GM18907 (cell line): ENCODE results near the gene TMEM145.
"Not testable (repeated sequence)": the region's sequence is repeated elsewhere in the genome, so short reads cannot be mapped to it uniquely, and the experiment has no call there.

Experiments used
- ATAC-seq: cut with Tn5 transposase; IDR thresholded peaks from one replicate; pipeline ENCODE4 v1.9.1; 2021; ENCODE audit warnings: mild to moderate bottlenecking, moderate library complexity; ENCODE audit not compliant: unreplicated experiment

Gene TMEM145

DNA sequence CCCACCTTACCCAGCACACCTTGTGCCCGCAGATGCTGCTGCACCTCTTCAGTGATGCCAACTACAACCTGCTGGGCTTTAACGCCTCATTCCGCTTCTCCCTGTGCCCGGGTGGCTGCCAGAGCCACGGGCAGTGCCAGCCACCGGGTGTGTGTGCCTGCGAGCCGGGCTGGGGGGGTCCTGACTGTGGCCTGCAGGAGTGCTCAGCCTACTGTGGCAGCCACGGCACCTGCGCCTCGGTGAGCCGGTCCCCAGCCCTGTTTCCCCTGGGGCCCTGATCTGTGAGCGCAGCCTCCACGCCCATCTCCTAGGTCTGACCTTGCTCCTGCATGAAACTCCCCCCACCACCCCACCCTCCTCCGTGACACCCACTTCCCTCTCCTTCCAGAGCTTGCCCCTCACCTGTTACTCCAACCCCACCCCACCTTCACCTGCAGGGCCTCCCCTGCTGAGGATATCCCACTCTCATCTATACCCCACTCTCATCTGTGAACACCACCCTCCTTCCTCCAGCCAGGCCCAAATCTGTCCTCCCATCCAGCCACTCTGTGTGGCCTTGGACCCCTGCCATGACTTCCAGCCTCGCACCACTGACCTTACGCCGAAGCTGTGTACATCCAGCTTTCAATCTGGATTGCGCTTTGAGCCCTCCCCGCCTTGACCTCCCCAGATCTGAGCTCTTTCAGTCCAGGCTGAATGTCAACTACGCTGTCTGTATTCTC lies 21.0 kb downstream of the TMEM145 start:
- ATAC-seq = no peak

GRCh38 chr19:42334697-42335373 lies 21.7 kb downstream of the TMEM145 start:
- ATAC-seq = no peak

GRCh38 chr19:42335374-42335936 lies 22.3 kb downstream of the TMEM145 start:
- ATAC-seq = no peak

DNA sequence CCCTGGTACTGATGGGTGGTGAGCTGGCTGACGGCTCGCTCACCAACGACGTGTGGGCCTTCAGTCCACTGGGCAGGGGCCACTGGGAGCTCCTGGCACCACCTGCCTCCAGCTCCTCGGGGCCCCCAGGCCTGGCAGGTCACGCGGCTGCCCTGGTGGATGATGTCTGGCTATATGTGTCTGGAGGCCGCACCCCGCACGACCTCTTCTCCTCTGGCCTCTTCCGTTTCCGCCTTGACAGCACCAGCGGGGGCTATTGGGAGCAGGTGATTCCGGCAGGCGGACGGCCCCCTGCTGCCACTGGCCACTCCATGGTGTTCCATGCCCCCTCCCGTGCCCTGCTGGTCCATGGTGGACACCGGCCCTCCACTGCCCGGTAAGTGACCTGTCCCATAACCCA lies 22.9 kb downstream of the TMEM145 start:
- no peak for ATAC-seq

DNA sequence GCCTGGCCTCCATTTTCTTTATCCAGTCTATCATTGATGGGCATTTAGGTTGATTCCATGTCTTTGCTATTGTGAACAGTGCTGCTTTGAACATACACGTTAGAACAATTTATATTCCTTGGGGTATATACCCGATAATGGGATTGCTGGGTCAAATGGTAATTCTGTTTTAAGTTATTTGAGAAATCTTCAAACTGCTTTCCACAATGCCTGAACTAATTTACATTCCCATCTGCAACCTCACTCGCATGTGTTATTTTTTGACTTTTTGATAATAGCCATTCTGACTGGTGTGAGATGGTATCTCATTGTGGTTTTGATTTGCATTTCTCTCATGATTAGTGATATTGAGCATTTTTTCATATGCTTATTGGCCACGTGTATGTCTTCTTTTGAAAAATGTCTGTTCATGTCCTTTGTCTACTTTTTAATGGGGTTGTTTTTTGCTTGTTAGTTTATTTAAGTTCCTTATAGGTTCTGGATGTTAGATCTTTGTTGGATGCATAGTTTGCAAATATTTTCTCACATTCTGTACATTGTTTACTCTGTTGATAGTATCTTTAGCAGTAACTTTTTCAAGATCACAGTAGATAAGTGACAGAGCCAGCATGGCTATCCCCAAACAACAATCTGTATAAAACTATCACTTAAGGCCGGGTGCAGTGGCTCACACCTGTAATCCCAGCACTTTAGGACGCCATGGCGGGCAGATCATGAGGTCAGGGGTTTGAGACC lies 26.2 kb downstream of the TMEM145 start:
- ATAC-seq = not testable (repeated sequence)

GRCh38 chr19:42339922-42340321 lies 26.8 kb downstream of the TMEM145 start:
- not testable (repeated sequence) for ATAC-seq

GRCh38 chr19:42343344-42344110 lies 30.4 kb downstream of the TMEM145 start:
- no peak for ATAC-seq

DNA sequence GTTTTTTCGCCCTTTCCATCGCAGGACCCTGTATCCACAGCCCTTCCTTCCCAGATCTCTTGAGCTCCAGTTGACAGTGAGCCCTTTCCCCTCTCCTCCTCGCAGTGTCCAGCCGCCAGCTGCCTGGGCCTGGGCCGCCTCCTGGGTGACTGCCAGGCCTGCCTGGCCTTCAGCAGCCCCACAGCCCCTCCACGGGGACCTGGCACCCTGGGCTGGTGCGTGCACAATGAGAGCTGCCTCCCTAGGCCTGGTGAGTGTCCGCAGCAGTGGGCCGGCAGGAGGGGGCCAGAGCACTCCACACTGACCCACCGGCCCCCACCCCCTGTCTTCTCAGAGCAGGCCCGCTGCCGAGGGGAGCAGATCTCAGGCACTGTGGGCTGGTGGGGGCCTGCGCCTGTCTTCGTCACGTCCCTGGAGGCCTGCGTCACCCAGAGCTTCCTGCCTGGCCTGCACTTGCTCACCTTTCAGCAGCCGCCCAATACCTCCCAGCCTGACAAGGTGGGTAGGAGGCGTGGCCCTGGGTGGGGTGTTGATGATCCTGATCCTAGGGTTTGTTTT lies 31.3 kb downstream of the TMEM145 start:
- no peak for ATAC-seq

DNA sequence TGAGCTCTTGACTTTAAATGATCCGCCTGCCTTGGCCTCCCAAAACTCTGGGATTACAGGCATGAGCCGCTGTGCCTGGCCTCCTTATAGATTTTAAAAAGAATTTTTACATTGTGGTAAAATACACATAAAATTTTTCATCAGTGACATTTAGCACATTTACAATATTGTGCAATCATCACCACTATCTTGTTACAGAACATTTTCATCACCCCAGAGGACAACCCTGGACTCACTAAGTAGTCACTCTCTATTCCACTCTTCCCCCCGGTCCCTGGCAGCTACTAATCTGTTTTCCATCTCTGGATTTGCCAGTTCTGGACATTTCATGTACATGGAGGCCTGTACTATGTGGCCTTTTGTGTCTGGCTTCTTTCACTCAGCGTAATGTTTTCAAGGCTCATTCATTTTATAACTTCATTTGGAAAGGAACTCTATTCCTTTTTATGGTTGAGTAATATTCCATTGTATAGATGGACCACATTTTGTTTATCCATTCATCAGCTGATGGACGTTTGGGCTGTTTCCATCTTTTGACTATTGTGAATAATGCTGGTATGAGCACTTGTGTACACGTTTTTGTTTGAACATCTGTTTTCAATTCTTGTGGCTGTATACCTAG lies 32.2 kb downstream of the TMEM145 start:
- ATAC-seq = no peak

- ATAC-seq = no peak
Measured at GRCh38 chr19:42348211-42348610, 35.1 kb downstream of the TMEM145 start.

GRCh38 chr19:42349378-42350107 lies 36.4 kb downstream of the TMEM145 start:
- no peak for ATAC-seq

DNA sequence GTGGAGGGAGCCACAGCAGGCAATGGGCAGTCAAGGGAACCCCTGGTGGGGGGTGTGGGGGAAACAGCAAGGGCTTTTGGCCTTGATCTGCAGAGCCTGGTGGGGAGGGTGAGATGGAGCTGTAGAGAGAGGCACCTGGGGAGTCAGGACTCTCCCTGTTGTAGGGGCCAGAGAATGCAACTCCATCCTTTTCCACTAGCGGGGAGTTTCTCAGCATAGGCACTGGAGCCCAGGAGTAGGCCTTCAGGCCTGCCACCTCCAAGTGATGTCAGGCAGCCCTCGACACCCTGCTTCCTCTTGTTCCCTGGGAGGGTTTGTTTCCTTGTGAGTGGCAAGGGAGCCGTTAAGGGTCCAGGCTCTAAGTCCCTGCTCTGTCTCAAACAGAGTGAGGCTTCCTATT lies 37.3 kb downstream of the TMEM145 start:
- no peak for ATAC-seq

GRCh38 chr19:42351079-42351735 lies 38.1 kb downstream of the TMEM145 start:
- ATAC-seq = no peak

- ATAC-seq = no peak
Measured at GRCh38 chr19:42352301-42353259, 39.5 kb downstream of the TMEM145 start.

DNA sequence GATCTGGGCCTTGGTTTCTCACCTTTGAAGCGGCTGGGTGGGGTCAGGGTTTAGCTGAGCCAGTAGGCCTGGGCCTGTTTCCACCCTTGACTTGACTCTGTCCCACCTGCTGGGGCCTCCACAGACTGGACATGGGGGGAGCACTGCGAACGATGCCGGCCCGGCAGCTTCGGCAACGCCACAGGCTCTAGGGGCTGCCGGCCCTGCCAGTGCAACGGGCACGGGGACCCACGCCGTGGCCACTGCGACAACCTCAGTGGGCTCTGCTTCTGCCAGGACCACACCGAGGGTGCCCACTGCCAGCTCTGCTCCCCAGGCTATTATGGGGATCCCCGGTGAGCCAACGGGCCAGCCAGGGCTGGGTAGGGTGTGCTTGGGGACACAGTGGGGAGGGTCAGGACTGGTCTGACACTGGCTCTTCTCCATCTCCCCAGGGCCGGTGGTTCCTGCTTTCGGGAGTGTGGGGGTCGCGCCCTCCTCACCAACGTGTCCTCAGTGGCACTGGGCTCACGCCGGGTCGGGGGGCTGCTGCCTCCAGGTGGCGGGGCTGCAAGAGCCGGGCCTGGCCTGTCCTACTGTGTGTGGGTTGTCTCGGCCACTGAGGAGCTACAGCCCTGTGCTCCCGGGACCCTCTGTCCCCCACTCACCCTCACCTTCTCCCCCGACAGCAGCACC lies 40.4 kb downstream of the TMEM145 start:
- no peak for ATAC-seq

- ATAC-seq = no peak
Measured at GRCh38 chr19:42355896-42356295, 42.8 kb downstream of the TMEM145 start.

GRCh38 chr19:42356686-42357085 lies 43.6 kb downstream of the TMEM145 start:
- no peak for ATAC-seq
